GM19468 (cell line): ENCODE results near the gene NCS1.

Experiments used
- ATAC-seq: cut with Tn5 transposase; IDR thresholded peaks from one replicate; pipeline ENCODE4 v1.9.1; 2021; ENCODE audit warnings: mild to moderate bottlenecking, moderate library complexity, moderate number of reproducible peaks; ENCODE audit not compliant: unreplicated experiment; ENCODE audit errors: extremely low read depth

The NCS1 gene

DNA sequence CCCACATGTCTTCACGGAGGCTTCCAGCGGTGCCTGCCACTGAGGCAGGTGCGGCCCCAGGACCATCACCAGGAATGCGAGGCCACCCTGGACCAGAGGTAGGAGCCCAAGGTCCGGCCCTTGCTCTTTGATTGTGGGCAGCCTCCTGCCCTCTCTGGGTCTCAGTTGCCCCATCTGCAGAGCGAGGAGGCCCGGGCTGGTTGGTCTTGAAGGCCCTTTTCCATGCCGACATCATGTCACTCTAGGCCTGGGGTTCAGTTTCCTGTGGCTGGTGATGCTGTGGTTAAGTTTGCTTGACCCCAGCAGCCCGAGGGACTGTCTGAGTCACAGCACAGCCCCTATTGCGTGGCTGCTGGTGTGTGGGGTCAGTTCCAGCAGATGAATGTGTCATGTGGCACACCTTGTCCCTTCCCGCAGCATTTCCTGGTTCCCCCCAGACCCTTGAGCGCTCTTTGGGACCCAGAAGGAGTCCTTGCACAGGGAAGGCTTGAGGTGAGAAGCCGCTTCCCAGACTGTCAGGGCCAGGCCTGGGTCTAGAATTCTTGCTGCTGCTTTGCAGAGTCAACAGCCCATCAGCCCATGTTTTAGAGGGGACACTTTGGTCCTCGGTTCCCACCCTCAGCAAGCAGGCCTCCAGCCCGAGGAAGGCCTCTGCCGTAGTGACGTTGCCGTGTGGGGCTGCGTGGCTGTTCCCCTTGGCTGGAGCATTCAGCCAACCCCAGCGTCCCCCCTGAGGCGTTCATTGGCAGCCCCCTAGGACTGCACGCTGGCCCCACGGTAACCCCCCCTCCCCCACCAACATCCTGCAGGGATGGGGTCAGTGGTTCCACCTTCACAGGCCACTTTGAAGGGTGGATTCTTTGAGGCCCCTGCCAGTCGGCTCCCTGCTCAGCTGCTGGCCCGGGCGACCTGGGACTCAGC lies 62.4 kb downstream of the NCS1 start:
- ATAC-seq: no peak

GRCh38 chr9:130235558-130236435 lies 63.6 kb downstream of the NCS1 start:
- no peak for ATAC-seq

- ATAC-seq: no peak
Measured at GRCh38 chr9:130236436-130236985, 64.3 kb downstream of the NCS1 start.

- ATAC-seq: no peak
Measured at GRCh38 chr9:130237076-130237475, 64.9 kb downstream of the NCS1 start.

GRCh38 chr9:130237763-130238524 lies 65.7 kb downstream of the NCS1 start:
- ATAC-seq: no peak

- no peak for ATAC-seq
Measured at GRCh38 chr9:130239363-130239695, 67.1 kb downstream of the NCS1 start.

DNA sequence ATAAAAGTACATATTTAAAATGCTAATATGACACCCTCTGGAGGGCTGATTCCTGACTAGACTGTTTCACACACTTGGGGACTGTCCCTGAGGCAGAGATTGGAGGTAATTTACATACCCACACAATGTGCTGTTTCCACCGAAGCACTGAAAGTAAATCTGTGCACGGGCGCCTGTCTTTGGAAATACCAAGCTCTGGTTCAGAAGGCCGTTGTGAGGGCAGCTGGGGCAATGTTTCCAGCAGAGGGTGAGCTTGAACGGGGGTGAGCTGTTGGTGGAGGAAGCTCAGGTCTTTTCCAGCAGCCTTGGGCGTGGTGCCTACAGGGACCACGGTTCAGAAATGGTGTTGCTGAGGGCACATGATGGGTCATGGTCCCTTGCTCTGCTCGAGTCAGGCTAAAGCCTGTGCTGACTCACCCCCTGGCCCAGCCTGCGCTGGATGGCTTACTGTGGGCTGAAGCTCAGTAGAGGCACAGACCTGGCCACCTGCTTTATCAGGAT lies 67.6 kb downstream of the NCS1 start:
- no peak for ATAC-seq

DNA sequence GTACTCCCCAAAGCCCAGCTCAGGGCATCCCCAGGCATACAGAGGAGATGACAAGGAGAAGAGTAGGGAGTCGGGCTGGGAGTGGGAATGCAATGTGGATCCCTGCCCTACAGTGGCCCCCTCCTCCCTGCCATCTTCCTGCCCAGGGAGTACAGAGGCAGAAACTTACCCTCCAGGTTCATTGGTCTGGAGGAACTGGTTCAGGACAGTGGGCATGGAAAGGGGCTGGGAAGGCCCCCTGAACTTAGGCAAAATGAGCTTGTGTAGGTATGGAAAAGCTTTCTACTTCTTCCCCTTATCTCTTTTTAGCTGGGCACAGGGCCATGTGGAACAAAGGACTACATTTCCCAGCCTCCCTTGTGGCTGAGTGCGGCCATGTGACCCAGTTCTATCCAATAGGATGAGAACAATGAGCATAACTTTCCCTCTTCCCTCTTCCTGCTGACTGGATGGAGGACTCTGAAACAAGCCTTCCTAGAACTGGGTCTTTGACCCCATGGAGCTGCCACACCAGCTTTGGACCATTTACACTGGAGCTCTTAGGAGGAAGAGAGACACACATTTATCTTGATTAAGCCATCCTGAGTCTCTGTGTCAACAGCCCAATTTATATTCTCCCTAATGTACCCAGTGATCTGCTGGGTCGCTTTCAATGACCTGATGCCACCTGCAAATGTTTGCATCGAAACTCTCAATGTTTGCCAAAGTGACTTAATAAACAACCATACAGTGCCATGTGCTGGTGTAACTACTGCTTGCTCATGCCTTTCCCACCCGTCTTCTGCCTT lies 68.4 kb downstream of the NCS1 start:
- ATAC-seq: no peak

- ATAC-seq: no peak
Measured at GRCh38 chr9:130241198-130241535, 69.0 kb downstream of the NCS1 start.

- ATAC-seq: no peak
Measured at GRCh38 chr9:130242270-130243014, 70.2 kb downstream of the NCS1 start.

DNA sequence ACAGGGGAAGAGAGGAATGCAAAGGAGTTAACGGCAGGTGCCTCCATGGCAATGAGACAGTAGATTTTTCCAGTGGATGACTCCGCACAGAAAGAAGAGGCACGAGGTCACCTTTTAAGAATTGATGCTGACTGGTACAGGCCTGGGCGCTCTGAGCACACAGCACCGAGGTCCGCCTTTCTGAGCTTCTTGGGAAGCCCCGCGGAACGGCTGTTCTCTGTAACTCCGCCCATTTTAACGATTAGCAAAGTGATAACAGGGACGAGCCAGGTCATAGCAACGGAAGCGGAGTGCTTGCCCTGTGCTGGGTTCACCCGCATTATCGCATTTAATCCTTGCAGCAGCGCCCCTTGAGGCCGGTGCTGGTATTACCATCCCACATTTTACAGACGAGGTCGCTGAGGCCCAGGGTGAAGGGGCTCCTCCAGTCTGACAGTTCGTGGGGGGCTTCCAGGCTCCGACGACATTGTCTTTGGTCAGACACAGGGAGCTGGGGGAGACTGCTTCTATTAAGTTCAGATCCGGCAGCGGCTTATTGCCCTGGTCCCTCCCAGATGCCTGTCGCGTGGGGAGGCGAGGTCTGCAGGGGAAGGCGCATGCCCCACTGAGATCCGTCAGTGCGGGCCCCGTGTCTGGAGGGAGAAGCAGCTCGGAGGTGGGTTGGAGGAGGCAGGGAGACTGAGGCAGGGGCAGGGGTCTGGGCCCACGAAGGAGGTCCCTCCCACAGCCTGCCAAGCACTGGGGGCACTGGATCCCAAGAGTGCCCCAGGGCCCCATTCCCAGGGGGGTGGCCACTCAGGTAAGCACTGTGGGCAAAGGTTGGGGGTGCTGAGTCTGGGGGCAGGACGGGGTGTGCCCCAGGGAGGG lies 71.0 kb downstream of the NCS1 start:
- no peak for ATAC-seq

DNA sequence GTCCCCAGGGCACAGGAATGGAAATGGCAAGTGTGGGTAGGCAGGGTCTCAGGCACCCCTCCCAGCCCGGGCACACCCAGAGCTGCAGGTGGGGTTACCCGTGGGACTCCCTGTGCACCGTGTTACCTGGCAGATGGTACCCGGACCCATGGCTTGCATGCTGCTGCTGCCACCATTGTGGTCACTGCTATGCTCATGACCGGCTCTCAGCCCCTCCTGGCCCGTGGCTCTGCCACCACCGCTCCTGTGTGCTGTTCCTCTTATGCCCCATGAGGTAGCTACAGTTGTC lies 71.6 kb downstream of the NCS1 start:
- no peak for ATAC-seq

- ATAC-seq: no peak
Measured at GRCh38 chr9:130244548-130245165, 72.5 kb downstream of the NCS1 start.

GRCh38 chr9:130245474-130245873 lies 73.3 kb downstream of the NCS1 start:
- ATAC-seq: no peak

DNA sequence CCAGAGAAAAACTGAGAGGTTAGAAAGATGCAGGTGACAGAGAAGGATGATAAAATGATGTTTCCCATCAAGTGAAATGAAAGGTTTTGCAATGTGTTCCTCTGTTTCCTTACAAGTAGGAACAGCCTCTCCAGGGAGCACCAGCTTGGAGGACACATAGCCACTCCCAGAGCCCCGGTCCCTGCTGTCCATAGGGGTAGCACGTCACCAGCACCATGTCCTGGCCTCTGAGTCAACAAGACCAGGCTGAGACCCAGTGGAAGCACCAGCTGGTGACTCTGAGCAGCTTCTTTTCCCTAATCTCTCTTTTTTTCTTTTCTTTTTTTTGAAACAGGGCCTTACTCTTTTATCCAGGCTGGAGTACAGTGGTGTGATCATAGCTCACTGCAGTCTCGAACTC lies 73.9 kb downstream of the NCS1 start:
- no peak for ATAC-seq

- ATAC-seq: no peak
Measured at GRCh38 chr9:130254747-130255630, 82.8 kb downstream of the NCS1 start.
